ENCODE measurements around the gene C5orf52. TPM values are rescaled to one million over a fixed set of nuclear protein-coding genes. Genes with fewer than 3 reads are reported as not detected.
"Not testable (repeated sequence)": the region's sequence is repeated elsewhere in the genome, so short reads cannot be mapped to it uniquely, and the experiment has no call there.

The C5orf52 gene
- total RNA-seq, 1 donor from 2014 or later: not detected

- intact Hi-C loops (cut with DNase I): no loop called here
- DNase-seq (ENCODE audit: low spot score): no peak
Observed at GRCh38 chr5:157672976-157673375, 1.6 kb downstream of the C5orf52 start.

- DNase-seq (ENCODE audit: low spot score); intact Hi-C loops (cut with DNase I): not testable (repeated sequence)
Observed at GRCh38 chr5:157674351-157674750, 3.0 kb downstream of the C5orf52 start.

GRCh38 chr5:157677931-157678330, 6.6 kb downstream of the C5orf52 start:
- intact Hi-C loops (cut with DNase I): no loop called here
- DNase-seq (ENCODE audit: low spot score): no peak

DNA sequence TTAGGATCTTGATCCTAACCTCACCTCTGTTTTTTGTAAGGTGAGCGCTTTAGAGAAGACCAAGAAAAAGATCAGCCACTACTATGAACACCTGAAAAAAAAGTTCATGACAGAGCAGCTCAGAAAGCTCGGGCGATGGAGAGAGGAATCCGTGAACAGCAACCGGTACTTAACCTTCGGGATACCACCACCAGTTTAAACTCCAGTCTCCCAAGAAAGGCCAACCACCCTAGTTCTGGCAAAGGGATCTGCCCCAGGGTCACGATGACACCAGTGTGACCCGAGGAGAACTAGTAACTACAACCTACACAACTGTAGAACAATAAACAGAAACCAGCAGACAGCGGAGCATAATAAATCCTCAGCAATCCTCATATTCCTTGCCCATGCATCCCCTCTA, 8.5 kb downstream of the C5orf52 start:
- no peak for DNase-seq (ENCODE audit: low spot score)
- intact Hi-C loops (cut with DNase I): no loop called here

GRCh38 chr5:157680239-157680638, 8.9 kb downstream of the C5orf52 start:
- intact Hi-C loops (cut with DNase I): no loop called here
- DNase-seq (ENCODE audit: low spot score): no peak

DNA sequence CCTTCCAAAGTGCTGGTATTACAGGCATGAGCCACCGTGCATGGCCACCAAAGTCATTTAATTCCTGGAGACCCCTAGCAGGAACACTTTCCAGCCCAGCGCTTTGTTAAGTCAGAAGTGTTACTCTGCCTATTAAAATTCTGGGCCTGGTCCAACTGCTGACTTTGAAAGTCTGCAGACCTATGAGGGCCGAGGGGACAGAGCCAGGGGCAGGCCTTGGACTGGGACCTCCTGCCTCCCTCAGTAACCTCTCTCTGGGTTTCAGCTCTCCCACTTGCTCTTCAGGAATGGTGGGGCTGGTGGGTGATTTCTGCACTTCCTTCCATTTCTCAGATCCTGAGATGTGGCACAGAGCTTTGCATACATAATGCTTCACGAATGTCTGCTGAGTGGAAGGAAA, 9.7 kb downstream of the C5orf52 start:
- intact Hi-C loops (cut with DNase I): no loop called here
- no peak for DNase-seq (ENCODE audit: low spot score)

- no peak for DNase-seq (ENCODE audit: low spot score)
- intact Hi-C loops (cut with DNase I): no loop called here
Observed at GRCh38 chr5:157682257-157682656, 10.9 kb downstream of the C5orf52 start.

DNA sequence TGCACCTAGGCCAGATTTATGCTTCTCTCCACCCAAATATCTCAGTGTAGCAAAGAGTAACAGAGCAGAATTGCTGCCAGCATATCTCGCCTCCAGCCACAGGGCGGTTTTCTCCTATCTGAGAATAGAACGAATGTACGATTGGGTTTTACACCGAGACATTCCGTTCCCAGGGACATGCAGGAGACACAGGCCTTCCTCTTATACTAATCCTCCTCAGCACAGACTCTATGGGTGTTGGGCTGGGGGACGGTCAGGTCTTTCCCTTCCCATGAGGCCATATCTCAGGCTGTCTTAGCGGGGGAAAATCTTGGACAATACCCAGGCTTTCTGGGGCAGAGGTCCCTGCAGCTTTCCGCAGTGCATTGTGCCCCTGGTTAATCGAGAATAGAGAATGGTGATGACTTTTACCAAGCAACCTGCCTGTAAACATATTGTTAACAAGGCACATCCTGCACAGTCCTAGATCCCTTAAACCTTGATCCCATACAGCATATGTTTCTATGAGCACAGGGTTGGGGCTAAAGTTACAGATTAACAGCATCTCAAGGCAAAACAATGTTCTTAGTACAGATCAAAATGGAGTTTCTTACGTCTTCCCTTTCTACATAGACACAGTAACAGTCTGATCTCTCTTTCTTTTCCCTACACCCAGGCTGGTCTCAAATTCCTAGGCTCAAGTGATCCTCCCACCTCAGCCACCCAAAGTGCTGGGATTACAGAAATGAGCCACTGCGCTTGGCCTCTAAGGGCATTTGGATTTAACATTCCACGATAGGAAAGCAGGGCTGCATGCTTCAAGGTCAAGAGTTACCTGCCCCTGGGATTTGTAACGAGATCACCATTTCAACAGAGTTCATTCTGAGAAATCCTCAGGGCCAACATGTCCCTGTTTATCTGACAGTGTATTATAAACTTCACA, 15.2 kb downstream of the C5orf52 start:
- intact Hi-C loops (cut with DNase I); DNase-seq (ENCODE audit: low spot score): not testable (repeated sequence)

DNA sequence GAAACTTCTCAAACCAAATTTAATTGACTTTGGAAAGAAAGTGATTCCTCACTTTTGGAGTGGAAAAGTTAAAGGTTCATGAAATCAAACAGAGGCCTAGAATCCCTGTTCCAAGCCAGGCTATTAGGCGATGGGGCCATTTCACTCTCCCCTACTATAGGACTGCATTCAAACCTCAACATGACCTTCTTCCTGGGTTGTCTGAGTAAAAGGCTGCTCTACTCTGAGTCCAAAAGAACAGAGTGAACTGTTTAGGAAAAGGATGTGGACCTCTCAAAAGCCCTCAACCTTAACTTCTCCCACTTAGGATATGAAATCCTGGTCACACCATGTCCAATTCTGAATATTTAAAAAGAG, 15.8 kb downstream of the C5orf52 start:
- intact Hi-C loops (cut with DNase I): no loop called here

DNA sequence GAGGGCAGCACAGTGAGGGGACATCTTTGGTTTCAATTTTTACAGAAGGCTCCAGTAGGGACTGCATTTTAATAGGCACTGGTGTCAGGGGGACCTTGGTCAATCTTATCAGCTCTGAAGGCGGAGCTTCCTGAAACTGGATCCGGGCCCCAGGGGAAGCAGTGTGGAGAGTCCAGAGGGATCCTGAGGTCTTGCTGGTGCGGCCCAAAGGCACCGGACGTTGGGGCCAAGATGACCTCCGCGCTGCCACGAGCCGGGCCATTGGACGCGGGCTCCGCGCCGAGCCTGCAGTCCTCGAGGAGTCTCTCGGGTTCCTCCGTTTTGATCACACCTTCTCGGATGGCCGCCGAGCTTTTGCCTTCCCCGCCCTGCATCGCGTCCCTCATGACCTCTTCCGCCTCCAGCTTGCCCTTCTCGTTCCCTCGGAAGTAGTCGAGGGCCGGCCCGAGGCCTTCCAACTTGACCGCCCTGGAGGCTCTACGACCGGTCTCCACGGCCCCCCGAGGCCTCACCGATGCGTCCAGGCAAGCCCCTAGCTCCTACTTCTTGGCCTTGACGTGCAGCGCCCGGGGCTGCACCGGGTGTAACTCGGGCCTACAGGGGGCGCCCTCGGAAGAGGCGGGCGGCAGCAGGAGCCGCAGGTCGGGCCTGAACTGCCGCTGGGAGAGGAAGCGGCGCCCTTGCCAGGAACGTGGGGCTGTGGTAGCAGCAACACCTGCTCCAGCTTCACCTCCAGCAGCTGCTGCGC, 18.8 kb downstream of the C5orf52 start:
- no peak for DNase-seq (ENCODE audit: low spot score)
- intact Hi-C loops (cut with DNase I): no loop called here

More for the DNA sequence above, 15.8 kb downstream of the C5orf52 start:
- DNase-seq (ENCODE audit: low spot score): no peak

DNA sequence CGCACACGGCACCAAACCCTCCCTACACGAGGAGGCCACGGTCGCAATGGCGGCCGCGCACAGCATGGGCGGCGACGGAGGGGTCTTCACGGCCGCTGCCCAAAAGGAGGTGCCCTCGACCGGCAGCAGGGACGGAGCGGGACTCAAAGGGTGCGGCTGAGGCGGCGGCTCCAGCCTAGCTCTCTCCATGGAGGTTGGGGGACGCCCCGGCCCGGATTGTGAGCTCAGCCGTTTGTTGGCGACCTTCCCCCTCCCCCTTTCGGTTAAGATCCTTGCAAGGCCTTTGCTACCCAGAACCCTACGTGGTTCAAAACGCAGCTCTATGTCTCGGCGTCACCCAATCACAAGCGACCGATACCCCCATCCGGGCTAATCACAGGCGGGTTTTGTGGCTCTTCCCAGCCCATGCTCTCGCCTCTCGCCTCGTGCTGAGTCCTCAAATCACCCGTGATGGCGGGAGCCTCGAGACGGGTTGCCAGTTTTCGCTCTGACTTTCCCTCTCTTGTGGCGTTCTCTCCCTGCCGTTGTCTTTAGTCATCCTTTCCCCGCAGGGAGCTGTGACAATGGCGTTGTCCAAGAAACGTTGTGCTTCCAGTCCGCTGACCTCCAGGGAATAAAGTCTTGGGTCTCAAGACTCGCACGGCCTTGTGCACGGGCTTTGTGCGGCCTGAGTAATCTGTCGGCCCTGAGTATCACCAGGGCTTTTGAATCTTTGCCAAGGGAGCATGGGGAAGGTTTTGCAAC, 19.5 kb downstream of the C5orf52 start:
- no peak for DNase-seq (ENCODE audit: low spot score)
- intact Hi-C loops (cut with DNase I): no loop called here

- intact Hi-C loops (cut with DNase I): not testable (repeated sequence)
Observed at GRCh38 chr5:157693816-157694215, 22.5 kb downstream of the C5orf52 start.

GRCh38 chr5:157696154-157696553, 24.8 kb downstream of the C5orf52 start:
- intact Hi-C loops (cut with DNase I); DNase-seq (ENCODE audit: low spot score): not testable (repeated sequence)

More at GRCh38 chr5:157693816-157694215, 22.5 kb downstream of the C5orf52 start:
- DNase-seq (ENCODE audit: low spot score): not testable (repeated sequence)

- intact Hi-C loops (cut with DNase I); DNase-seq (ENCODE audit: low spot score): not testable (repeated sequence)
Observed at GRCh38 chr5:157698674-157699073, 27.3 kb downstream of the C5orf52 start.

- DNase-seq (ENCODE audit: low spot score): no peak
- intact Hi-C loops (cut with DNase I): no loop called here
Observed at GRCh38 chr5:157703736-157704135, 32.4 kb downstream of the C5orf52 start.

- no peak for DNase-seq (ENCODE audit: low spot score)
- intact Hi-C loops (cut with DNase I): no loop called here
Observed at GRCh38 chr5:157708866-157709265, 37.5 kb downstream of the C5orf52 start.

- no peak for DNase-seq (ENCODE audit: low spot score)
- intact Hi-C loops (cut with DNase I): no loop called here
Observed at GRCh38 chr5:157709346-157709745, 38.0 kb downstream of the C5orf52 start.

DNA sequence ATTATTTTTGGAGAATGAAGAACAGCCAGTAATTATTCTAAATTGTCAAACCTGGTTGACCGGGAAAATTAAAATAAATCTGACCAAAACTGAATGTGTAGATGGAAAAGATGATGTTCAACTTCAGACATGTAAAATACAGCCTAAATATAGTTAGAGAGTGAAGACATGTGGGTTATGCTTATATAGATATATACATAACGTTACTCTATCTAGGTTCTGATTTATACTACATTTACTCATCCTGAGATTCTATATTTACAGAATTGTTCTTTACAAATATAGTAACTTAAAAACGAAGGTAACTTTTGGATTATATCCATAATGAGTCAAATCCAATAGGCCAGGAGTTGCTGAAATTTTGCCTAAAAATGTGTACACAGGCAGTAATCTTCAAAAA, 39.1 kb downstream of the C5orf52 start:
- DNase-seq (ENCODE audit: low spot score): no peak
- intact Hi-C loops (cut with DNase I): loop anchor here (10.0 kb wide), 1 partner anchor 126 kb away; no protein-coding TSS in a partner anchor

DNA sequence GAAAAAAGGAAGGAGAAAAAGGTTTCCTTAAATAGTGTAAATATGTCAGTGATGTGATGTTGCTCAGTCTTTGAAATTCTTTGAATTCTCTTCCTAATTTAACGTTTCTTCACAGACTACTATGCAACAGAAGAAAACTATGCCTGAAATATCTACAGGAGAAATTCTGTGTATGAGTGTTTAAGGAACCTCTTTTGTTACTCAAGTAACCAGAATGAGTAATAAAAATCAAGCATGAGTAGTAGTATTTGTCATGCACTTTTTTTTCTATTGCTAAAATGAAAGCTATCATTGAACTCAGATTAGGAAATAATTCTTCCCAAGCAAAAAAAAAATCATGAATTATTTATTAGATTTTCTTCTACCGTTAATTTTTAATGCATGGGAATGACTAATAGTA, 39.5 kb downstream of the C5orf52 start:
- DNase-seq (ENCODE audit: low spot score): no peak
- intact Hi-C loops (cut with DNase I): loop anchor here (10.0 kb wide), 1 partner anchor 126 kb away; no protein-coding TSS in a partner anchor
